Naive thymus-derived CD8-positive, alpha-beta T cell (primary cell): ENCODE data around the gene DDX39B. TPM values are rescaled to one million over a fixed set of nuclear protein-coding genes. Genes with fewer than 3 reads are reported as not detected.
"Not testable (repeated sequence)": the region's sequence is repeated elsewhere in the genome, so short reads cannot be mapped to it uniquely, and the experiment has no call there.

Experiments used
- ATAC-seq, 2 donors: fragments of 150-1000 bp; cut with Tn5 transposase in 1 of 2; sonication (Bioruptor Pico), chemical (Tn5 transposase) in 1 of 2; 1 replicate in 1 of 2; 2 replicates in 1 of 2; pipeline ENCODE4 v1.10.0; 2021; ENCODE audit warnings: mild to moderate bottlenecking in 2 of 2, moderate library complexity in 2 of 2
- POLR2A ChIA-PET: fragments of 350-600 bp; sonication (Branson Sonifier 250); formaldehyde crosslinking; loops from one replicate; lab custom pipeline; 2021; ENCODE audit warnings: antibody characterized with exemption; lab: Charles Lee
- DNase-seq, 10 donors: peaks; one replicate each; pipeline versions ENCODE4 v3.0.0 to v3.0.0-alpha.2; 2020 to 2022
- H3K27ac Mint-ChIP-seq, 10 donors: one replicate each; pipeline ENCODE4 v1.8.0; 2020 to 2022; ENCODE audit warnings: mild to moderate bottlenecking in 10 of 10, mixed read lengths in 10 of 10, moderate library complexity in 4 of 10, inconsistent platforms in 1 of 10
- H3K27me3 Mint-ChIP-seq, 5 donors: one replicate each; pipeline ENCODE4 v1.8.0; 2021 to 2022; ENCODE audit warnings: mixed read lengths in 5 of 5
- H3K36me3 Mint-ChIP-seq, 3 donors: one replicate each; pipeline ENCODE4 v1.8.0; 2020 to 2022; ENCODE audit warnings: mixed read lengths in 3 of 3, mild to moderate bottlenecking in 2 of 3, inconsistent platforms in 1 of 3
- H3K4me1 Mint-ChIP-seq, 4 donors: one replicate each; pipeline ENCODE4 v1.8.0; 2021 to 2022; ENCODE audit warnings: mixed read lengths in 4 of 4
- H3K4me3 Mint-ChIP-seq, 10 donors: one replicate each; pipeline ENCODE4 v1.8.0; 2020 to 2022; ENCODE audit warnings: mild to moderate bottlenecking in 10 of 10, mixed read lengths in 10 of 10, moderate library complexity in 6 of 10, inconsistent platforms in 1 of 10
- H3K9me3 Mint-ChIP-seq, 9 donors: one replicate each; pipeline ENCODE4 v1.8.0; 2020 to 2022; ENCODE audit warnings: mixed read lengths in 9 of 9, mild to moderate bottlenecking in 3 of 9, inconsistent platforms in 1 of 9, moderate library complexity in 1 of 9
- polyA plus RNA-seq, 3 donors: library from polyadenylated mRNA; unstranded; fragments of 300-500 nt; fragmentation: Illumina TruSeq; gene quantifications; one replicate each; pipeline ENCODE4 v1.2.3, GENCODE V29; 2021
- total RNA-seq, 8 experiments: library from RNA in 2 of 8; stranded (reverse) in 2 of 8; gene quantifications; one replicate each; pipeline ENCODE4 v1.2.3 and lab custom pipeline; 2021 to 2026

DDX39B gene
- total RNA-seq = 100 to 1,000 TPM; 679 to 768 TPM
- 100 to 1,000 TPM in 1 of 3 donors, 10 to 100 TPM in 2; 53.6 to 104 (median 96.0) TPM for polyA plus RNA-seq
- 117 to 281 (median 196) reads per million in 6 experiments for total RNA-seq (lab: John Stamatoyannopoulos, UW)

- Mint-ChIP-seq H3K36me3 (peaks cover 6 to 38% (median 19%) of the 10 kb centered on the region in 3 donors), H3K27me3 (no peaks in the 10 kb centered on the region), H3K9me3 (no peaks in the 10 kb centered on the region), H3K4me3 (peak within 1 kb of the TSS; percentile 96 to 99 (median 98)), H3K27ac (peak within 1 kb of the TSS; percentile 99 to 100 (median 99)), H3K4me1 (peaks cover 33 to 64% (median 52%) of the 10 kb centered on the region in 4 donors)
- DNase-seq (peak; percentile 86 to 98 (median 93)), ATAC-seq (peak; percentile 74 to 77)
- POLR2A ChIA-PET = interaction anchor here (0.5 to 5.3 kb wide), 46 partner anchors 8 to 1843 kb away, joined by 3 to 80 read pairs (median 5); partner anchors contain the start of genes ABHD16A, ATF6B, BAG6 and C6orf47
These were observed at the start of gene DDX39B for GRCh38 chr6:31541658-31542521. Gene DDX39B (minus strand): TSS chr6:31542003. CDS start chr6:31540532, 1,471 bp downstream.

GRCh38 chr6:31590691-31591090, 48.9 kb upstream of the DDX39B start:
- H3K4me3 Mint-ChIP-seq = peak overlapping the region in 1 of 10 donors; percentile 2

GRCh38 chr6:31588871-31589650, 47.3 kb upstream of the DDX39B start:
- ATAC-seq = no peak
- POLR2A ChIA-PET = interaction anchor here (0.6 to 38.0 kb wide), 3 partner anchors 4 to 670 kb away, joined by 3 to 1584 read pairs (median 1584); partner anchors contain the start of genes LST1, LTA, LTB and NCR3
- Mint-ChIP-seq H3K36me3 (peaks cover 0 to 4% (median 0%) of the 10 kb centered on the region in 3 donors), H3K4me3 (peak overlapping the region in 3 of 10 donors; percentile 20 to 62 (median 37)), H3K27ac (peak overlapping the region; percentile 77 to 98 (median 88)), H3K4me1 (peaks cover 31 to 92% (median 84%) of the 10 kb centered on the region in 4 donors), H3K9me3 (no peaks in the 10 kb centered on the region), H3K27me3 (no peaks in the 10 kb centered on the region)
- DNase-seq = no peak

More at GRCh38 chr6:31590691-31591090, 48.9 kb upstream of the DDX39B start:
- DNase-seq, H3K36me3 Mint-ChIP-seq, H3K9me3 Mint-ChIP-seq, ATAC-seq, H3K27me3 Mint-ChIP-seq: not testable (repeated sequence)
- POLR2A ChIA-PET = interaction anchor here (38.0 kb wide), 1 partner anchor 19 kb away, joined by 1584 read pairs; the partner anchor contains the start of genes LST1, LTA, LTB and TNF
- Mint-ChIP-seq H3K27ac (peak overlapping the region; percentile 46 to 98 (median 63)), H3K4me1 (peaks cover 27 to 84% (median 80%) of the 10 kb centered on the region in 4 donors)

DNA sequence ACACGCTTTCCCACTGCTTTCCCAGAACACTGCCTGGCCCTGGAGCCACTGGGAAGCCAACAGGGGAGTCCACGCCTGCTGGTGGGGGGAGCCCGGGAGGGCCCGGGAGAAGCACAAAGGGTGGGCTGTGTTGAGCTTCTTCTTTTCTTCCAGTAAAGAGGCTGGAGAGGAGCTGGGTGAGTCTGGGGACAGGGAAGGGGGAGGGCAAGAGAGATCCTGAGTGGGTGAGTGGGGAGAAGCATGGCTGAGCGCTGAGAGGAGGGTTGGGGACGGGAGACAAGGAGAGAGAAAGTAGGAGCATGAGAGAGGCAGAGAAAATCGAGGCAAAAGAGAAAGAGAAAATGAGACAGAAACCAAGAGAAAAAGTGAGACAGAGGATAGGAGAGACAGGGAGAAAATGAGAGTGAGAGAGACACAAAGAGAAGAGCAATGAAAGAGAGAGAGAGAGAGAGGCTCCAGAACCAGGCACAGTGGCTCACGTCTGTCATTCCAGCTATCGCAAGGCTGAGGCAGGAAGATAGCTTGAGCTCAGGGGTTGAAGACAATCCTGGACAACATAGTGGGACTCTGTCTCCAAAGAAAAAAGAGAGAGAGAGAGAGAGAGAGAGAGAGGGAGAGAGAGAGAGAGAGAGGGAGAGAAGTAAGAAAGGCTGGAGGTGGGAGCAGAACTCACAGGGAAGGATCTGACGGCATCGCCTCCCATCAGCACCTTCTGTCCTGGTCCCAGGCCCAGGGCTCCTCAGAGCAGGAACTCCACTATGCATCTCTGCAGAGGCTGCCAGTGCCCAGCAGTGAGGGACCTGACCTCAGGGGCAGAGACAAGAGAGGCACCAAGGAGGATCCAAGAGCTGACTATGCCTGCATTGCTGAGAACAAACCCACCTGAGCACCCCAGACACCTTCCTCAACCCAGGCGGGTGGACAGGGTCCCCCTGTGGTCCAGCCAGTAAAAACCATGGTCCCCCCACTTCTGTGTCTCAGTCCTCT, 46.3 kb upstream of the DDX39B start:
- Mint-ChIP-seq H3K4me1 (peaks cover 32 to 92% (median 81%) of the 10 kb centered on the region in 4 donors), H3K9me3 (no peaks in the 10 kb centered on the region), H3K27ac (peak overlapping the region; percentile 92 to 99 (median 94)), H3K36me3 (peaks cover 0 to 4% (median 0%) of the 10 kb centered on the region in 3 donors), H3K27me3 (no peaks in the 10 kb centered on the region), H3K4me3 (peak overlapping the region; percentile 60 to 84 (median 76))
- DNase-seq = no peak
- no peak for ATAC-seq
- POLR2A ChIA-PET = interaction anchor here (1.0 to 38.0 kb wide), 5 partner anchors 3 to 93 kb away, joined by 3 to 1584 read pairs (median 7); partner anchors contain the start of genes LST1, LTA, LTB and NCR3

DNA sequence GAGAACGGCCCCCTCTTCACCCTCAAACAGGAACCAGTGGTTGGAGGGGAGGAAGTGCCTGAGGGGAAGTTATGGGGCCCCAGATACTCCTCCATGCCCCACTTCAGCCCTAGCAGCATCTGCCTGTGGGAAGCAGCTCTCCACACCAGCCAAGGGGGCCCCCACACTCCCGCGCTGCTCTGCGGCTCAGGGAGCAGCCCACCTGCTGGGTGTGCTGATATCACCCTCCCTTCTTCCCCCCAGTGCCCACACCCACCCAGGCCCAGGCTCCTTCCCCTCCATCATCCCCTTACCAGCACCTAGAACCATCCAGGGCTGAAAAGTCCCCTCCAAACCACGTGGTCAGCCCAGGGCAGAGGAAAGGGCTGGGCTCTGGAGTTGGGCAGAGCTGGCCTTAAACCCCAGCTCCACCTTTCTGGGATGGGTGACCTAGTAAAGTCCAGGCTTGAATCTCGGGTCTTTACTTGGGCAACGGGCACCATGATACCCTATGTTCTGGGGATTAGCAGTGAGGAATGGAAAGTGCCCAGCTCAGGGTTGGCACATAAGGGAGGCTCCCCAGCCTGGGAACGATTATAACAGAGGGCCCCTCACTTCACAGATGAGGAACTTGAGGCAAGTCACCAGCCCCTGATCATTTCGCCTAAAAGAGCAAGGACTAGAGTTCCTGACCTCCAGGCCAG, 44.9 kb upstream of the DDX39B start:
- no peaks in the 10 kb centered on the region for H3K27me3 Mint-ChIP-seq
- ATAC-seq = peak; percentile 47 to 49
- H3K36me3 Mint-ChIP-seq = peaks cover 0 to 6% (median 0%) of the 10 kb centered on the region in 3 donors
- peaks cover 35 to 91% (median 77%) of the 10 kb centered on the region in 4 donors for H3K4me1 Mint-ChIP-seq
- H3K4me3 Mint-ChIP-seq = peak overlapping the region; percentile 51 to 89 (median 83)
- POLR2A ChIA-PET = interaction anchor here (0.5 to 38.0 kb wide), 6 partner anchors 1 to 65 kb away, joined by 4 to 1584 read pairs (median 11); partner anchors contain the start of genes BAG6, DDX39B, LST1 and LTA
- peak overlapping the region; percentile 92 to 100 (median 98) for H3K27ac Mint-ChIP-seq
- no peaks in the 10 kb centered on the region for H3K9me3 Mint-ChIP-seq
- peak in 4 of 10 donors; percentile 23 to 63 (median 33) for DNase-seq

DNA sequence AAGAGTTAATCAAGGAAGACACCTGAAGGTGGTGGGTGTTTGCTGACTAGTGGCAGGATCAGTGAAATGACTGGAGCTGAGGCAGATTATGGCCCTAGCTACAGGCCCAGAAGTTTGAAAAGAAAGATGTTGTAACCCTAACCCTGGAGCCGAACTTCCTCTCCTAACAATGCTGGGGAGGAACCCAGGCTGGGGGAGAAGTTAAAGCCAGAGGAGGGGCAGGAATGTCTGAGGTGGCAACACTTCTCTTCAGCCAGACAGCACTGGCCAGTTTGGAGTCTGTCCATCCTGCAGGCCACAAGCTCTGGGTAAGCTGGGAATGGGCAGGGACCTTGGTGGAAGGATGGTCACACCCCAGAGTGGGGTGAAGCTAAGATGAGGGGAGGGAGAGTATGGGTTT, 44.2 kb upstream of the DDX39B start, which contains the start of gene LST1:
Gene LST1 (plus strand): TSS at position 270 of the 400 bp plus-strand sequence. CDS start 1,023 bp downstream, outside the sequence.
- DNase-seq (peak in 1 of 10 donors; percentile 16), ATAC-seq (no peak)
- Mint-ChIP-seq H3K9me3 (no peaks in the 10 kb centered on the region), H3K4me3 (peak within 1 kb of the TSS; percentile 51 to 89 (median 83)), H3K27me3 (no peaks in the 10 kb centered on the region), H3K4me1 (peaks cover 37 to 84% (median 76%) of the 10 kb centered on the region in 4 donors), H3K27ac (peak within 1 kb of the TSS; percentile 92 to 100 (median 98)), H3K36me3 (peaks cover 4 to 13% (median 5%) of the 10 kb centered on the region in 3 donors)
- POLR2A ChIA-PET = interaction anchor here (0.5 to 38.0 kb wide), 10 partner anchors 1 to 1386 kb away, joined by 3 to 1584 read pairs (median 6); partner anchors contain the start of genes BAG6, DDX39B, LST1 and LTA

GRCh38 chr6:31585491-31585890, 43.7 kb upstream of the DDX39B start:
- H3K4me3 Mint-ChIP-seq = peak overlapping the region; percentile 51 to 89 (median 83)

GRCh38 chr6:31582230-31582643, 40.4 kb upstream of the DDX39B start, which contains the start of gene LTB:
Gene LTB (minus strand): TSS chr6:31582424. CDS start chr6:31582417, 7 bp downstream.
- POLR2A ChIA-PET = interaction anchor here (0.7 to 38.0 kb wide), 18 partner anchors 3 to 1390 kb away, joined by 3 to 1584 read pairs (median 8); partner anchors contain the start of genes ATP6V1G2, BAG6, DDX39B and GPANK1

More at GRCh38 chr6:31585491-31585890, 43.7 kb upstream of the DDX39B start:
- Mint-ChIP-seq H3K36me3 (peaks cover 7 to 15% (median 9%) of the 10 kb centered on the region in 3 donors), H3K4me1 (peaks cover 39 to 81% (median 74%) of the 10 kb centered on the region in 4 donors), H3K9me3 (no peaks in the 10 kb centered on the region), H3K27ac (peak overlapping the region; percentile 92 to 100 (median 98)), H3K27me3 (no peaks in the 10 kb centered on the region)
- ATAC-seq (peak; percentile 6 to 28), DNase-seq (peak in 4 of 10 donors; percentile 30 to 67 (median 50))
- POLR2A ChIA-PET = interaction anchor here (0.5 to 38.0 kb wide), 9 partner anchors 0 to 1387 kb away, joined by 3 to 1584 read pairs (median 9); partner anchors contain the start of genes BAG6, DDX39B, LST1 and LTA

DNA sequence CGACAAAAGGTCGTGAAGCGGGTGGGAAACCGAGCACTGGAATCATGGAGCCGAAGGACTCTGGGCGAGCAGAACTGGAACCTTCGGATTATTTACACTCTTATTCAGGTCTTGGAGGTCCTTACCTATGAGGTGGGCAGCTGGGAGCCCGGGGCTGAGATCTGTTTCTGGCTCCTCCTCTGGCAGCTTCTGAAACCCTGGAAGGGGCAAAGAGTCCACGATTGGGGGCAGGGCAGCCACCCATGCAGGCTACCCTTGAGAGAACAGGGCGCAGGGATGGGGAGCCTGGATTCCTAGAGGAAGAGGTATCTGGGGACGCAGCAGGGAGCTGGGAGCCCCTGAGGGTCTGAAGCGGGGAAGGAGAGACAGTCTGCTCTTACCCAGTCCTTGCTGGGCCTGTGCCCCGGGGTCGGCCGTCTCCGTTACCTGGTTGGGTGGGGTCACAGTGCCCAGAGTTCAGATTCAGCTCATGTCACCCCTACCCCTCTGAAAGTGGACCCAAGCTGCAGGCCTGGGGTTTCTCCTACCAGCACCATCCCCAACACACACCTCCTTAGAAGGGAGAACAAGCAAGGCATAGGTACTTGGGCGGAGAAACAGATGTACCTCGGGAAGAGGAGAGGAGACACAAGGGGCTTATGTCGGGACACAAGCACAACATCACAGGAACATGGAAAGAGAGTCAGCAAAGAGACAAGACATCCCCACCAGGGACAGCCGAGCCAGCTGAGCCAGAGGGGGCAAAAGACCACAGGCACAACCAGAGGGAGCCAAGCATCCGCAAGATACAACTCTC, 39.8 kb upstream of the DDX39B start:
- ATAC-seq = no peak
- Mint-ChIP-seq H3K4me1 (peaks cover 31 to 87% (median 73%) of the 10 kb centered on the region in 4 donors), H3K4me3 (peak overlapping the region; percentile 97 to 100 (median 99)), H3K27ac (peak overlapping the region; percentile 92 to 100 (median 98)), H3K27me3 (no peaks in the 10 kb centered on the region), H3K9me3 (no peaks in the 10 kb centered on the region), H3K36me3 (peaks cover 7 to 12% (median 11%) of the 10 kb centered on the region in 3 donors)
- POLR2A ChIA-PET = interaction anchor here (0.9 to 38.0 kb wide), 19 partner anchors 4 to 1390 kb away, joined by 3 to 1584 read pairs (median 8); partner anchors contain the start of genes ATP6V1G2, BAG6, DDX39B and GPANK1
- DNase-seq = peak in 2 of 10 donors; percentile 10 to 27

More at GRCh38 chr6:31582230-31582643, 40.4 kb upstream of the DDX39B start, which contains the start of gene LTB:
- Mint-ChIP-seq H3K27ac (peak within 1 kb of the TSS; percentile 92 to 100 (median 98)), H3K9me3 (no peaks in the 10 kb centered on the region), H3K4me1 (peaks cover 37 to 87% (median 73%) of the 10 kb centered on the region in 4 donors), H3K4me3 (peak within 1 kb of the TSS; percentile 97 to 100 (median 99)), H3K36me3 (peaks cover 7 to 12% (median 11%) of the 10 kb centered on the region in 3 donors), H3K27me3 (no peaks in the 10 kb centered on the region)
- ATAC-seq = peak; percentile 53 to 72
- peak; percentile 44 to 84 (median 75) for DNase-seq
